Stimulated activated naive B cell treated with anti-CD40 and anti-IgM and Interleukin-4, amounts not matched to agents 10 μg/mL and 1 μg/mL and 100 μg/mL, for 72 hours (primary cell): ENCODE results near the gene NFIB.

Source experiments
- ATAC-seq, 2 donors: fragments of 150-1000 bp; cut with Tn5 transposase; replicated peaks; 2 replicates each; pipeline ENCODE4 v1.10.0; 2021; ENCODE audit warnings: moderate library complexity in 1 of 2
- DNase-seq: peaks from one replicate; pipeline ENCODE4 v3.0.0; 2021
- H3K27ac Mint-ChIP-seq: one replicate; pipeline ENCODE4 v1.8.0; 2022; ENCODE audit warnings: mild to moderate bottlenecking, mixed read lengths
- H3K27me3 Mint-ChIP-seq, 2 donors: one replicate each; pipeline ENCODE4 v1.8.0; 2022; ENCODE audit warnings: mixed read lengths in 2 of 2
- H3K36me3 Mint-ChIP-seq, 2 donors: one replicate each; pipeline ENCODE4 v1.8.0; 2022; ENCODE audit warnings: mixed read lengths in 2 of 2, mild to moderate bottlenecking in 1 of 2
- H3K4me1 Mint-ChIP-seq, 2 donors: one replicate each; pipeline ENCODE4 v1.8.0; 2022; ENCODE audit warnings: mixed read lengths in 2 of 2, mild to moderate bottlenecking in 1 of 2
- H3K4me3 Mint-ChIP-seq, 2 donors: one replicate each; pipeline ENCODE4 v1.8.0; 2022; ENCODE audit warnings: mild to moderate bottlenecking in 2 of 2, mixed read lengths in 2 of 2, moderate library complexity in 1 of 2
- H3K9me3 Mint-ChIP-seq, 2 donors: one replicate each; pipeline ENCODE4 v1.8.0; 2022; ENCODE audit warnings: mixed read lengths in 2 of 2, mild to moderate bottlenecking in 1 of 2

Gene NFIB

GRCh38 chr9:14071484-14071883 is 242.5 kb downstream of the NFIB start:
- H3K4me3 Mint-ChIP-seq: no peak overlapping the region
- no peaks in the 10 kb centered on the region for H3K27me3 Mint-ChIP-seq
- H3K36me3 Mint-ChIP-seq: no peaks in the 10 kb centered on the region
- no peak for ATAC-seq
- DNase-seq: no peak
- H3K9me3 Mint-ChIP-seq: peaks cover 9 to 10% of the 10 kb centered on the region in 2 donors
- H3K27ac Mint-ChIP-seq: no peak overlapping the region
- H3K4me1 Mint-ChIP-seq: no peaks in the 10 kb centered on the region

DNA sequence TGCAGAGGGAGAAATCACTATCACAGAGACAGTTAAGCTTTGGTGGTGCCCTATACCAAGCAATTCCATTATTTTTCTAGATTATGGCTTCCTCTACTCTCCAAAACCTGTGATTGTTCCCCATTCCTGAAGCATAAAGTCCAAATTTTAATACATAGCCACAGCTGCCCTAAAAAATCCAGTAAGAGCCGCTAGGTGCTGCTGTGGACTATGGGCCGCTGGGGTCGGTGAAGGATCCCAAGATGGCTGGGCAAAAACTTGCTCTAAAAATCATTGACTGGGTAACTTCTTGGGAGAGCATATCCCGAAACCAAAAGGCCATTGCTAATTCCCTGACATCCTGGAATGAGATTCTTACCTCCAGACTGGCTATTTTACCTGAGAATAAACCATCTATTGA is 245.3 kb downstream of the NFIB start:
- Mint-ChIP-seq H3K36me3 (no peaks in the 10 kb centered on the region), H3K27ac (no peak overlapping the region), H3K27me3 (no peaks in the 10 kb centered on the region), H3K4me1 (no peaks in the 10 kb centered on the region), H3K4me3 (no peak overlapping the region), H3K9me3 (peaks cover 10% of the 10 kb centered on the region in 2 donors)
- ATAC-seq (no peak), DNase-seq (no peak)

DNA sequence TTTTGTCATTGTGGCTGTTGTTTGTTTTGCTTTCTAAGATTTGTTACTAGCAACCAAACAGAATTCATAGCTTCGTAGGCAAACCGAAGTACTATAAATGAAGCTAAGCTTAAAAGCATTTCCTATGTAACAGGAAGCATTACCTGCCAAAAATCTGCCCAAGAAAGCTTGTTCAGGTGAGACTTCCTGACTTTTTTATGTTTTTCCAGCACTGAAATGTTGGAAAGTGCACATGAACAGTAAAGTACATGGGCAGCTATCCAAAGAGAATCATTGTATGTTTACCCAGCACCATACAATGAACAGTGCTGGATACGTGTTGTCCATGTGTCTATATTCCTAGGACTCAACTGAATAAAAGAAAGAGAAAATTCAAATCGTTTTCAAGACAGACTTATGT is 247.1 kb downstream of the NFIB start:
- H3K27ac Mint-ChIP-seq: no peak overlapping the region
- H3K27me3 Mint-ChIP-seq: no peaks in the 10 kb centered on the region
- H3K4me3 Mint-ChIP-seq: no peak overlapping the region
- no peaks in the 10 kb centered on the region for H3K4me1 Mint-ChIP-seq
- ATAC-seq: no peak
- H3K9me3 Mint-ChIP-seq: peaks cover 4 to 6% of the 10 kb centered on the region in 2 donors
- DNase-seq: no peak
- H3K36me3 Mint-ChIP-seq: no peaks in the 10 kb centered on the region

DNA sequence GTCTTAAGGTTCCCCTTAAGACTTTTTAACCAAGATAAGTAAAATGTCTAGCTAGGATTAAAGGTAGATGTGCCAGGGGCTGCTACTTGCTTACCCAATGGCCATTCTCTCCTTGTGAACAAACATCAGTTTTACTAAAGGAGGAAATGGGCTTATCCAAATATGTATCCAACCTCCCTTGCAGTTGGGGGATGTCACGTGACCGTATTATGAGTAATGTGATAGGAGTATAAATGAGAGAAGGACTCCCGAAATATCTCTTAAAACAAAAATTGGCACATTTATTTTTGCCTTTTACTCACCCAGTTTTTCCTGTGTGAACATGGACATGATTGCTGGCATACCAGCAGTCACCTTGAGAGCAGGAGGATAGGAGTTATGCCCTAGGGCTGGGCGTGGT is 247.9 kb downstream of the NFIB start:
- no peak for ATAC-seq
- Mint-ChIP-seq H3K27me3 (no peaks in the 10 kb centered on the region), H3K4me3 (no peak overlapping the region), H3K27ac (no peak overlapping the region), H3K9me3 (peaks cover 4 to 6% of the 10 kb centered on the region in 2 donors), H3K36me3 (no peaks in the 10 kb centered on the region), H3K4me1 (no peaks in the 10 kb centered on the region)
- no peak for DNase-seq

- no peak overlapping the region for H3K4me3 Mint-ChIP-seq
- H3K36me3 Mint-ChIP-seq: no peaks in the 10 kb centered on the region
- H3K27me3 Mint-ChIP-seq: no peaks in the 10 kb centered on the region
- H3K4me1 Mint-ChIP-seq: no peaks in the 10 kb centered on the region
- peaks cover 4 to 6% of the 10 kb centered on the region in 2 donors for H3K9me3 Mint-ChIP-seq
- ATAC-seq (no peak), DNase-seq (no peak)
- no peak overlapping the region for H3K27ac Mint-ChIP-seq
These were observed 249.0 kb downstream of the NFIB start for GRCh38 chr9:14064940-14065339.

DNA sequence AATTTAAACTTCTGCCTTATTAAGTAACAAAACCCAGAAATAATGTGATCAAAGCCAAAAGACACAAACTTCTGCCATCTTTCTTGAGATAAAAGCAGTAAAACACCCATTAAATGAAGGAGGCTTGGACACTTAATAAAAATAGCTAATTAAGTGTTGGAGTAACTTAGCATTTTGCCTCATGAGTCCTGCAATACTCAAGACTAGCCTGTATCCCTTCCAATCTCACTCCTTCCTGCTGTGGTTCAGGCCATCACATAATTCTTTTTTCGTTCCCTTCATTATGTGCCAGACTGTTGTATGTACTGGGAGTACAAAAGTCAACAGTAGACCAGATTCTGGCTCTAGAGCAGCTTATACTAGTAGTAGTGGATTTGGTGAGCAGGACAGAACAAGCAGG is 250.2 kb downstream of the NFIB start:
- H3K36me3 Mint-ChIP-seq: no peaks in the 10 kb centered on the region
- no peak for ATAC-seq
- no peak overlapping the region for H3K27ac Mint-ChIP-seq
- no peak for DNase-seq
- no peak overlapping the region for H3K4me3 Mint-ChIP-seq
- no peaks in the 10 kb centered on the region for H3K4me1 Mint-ChIP-seq
- peaks cover 3 to 4% of the 10 kb centered on the region in 2 donors for H3K9me3 Mint-ChIP-seq
- H3K27me3 Mint-ChIP-seq: no peaks in the 10 kb centered on the region

- ATAC-seq (no peak), DNase-seq (no peak)
- H3K4me3 Mint-ChIP-seq: no peak overlapping the region
- H3K27ac Mint-ChIP-seq: no peak overlapping the region
- no peaks in the 10 kb centered on the region for H3K27me3 Mint-ChIP-seq
- H3K4me1 Mint-ChIP-seq: no peaks in the 10 kb centered on the region
- H3K36me3 Mint-ChIP-seq: no peaks in the 10 kb centered on the region
- peaks cover 3 to 4% of the 10 kb centered on the region in 2 donors for H3K9me3 Mint-ChIP-seq
These were observed 251.2 kb downstream of the NFIB start for GRCh38 chr9:14062586-14063221.

DNA sequence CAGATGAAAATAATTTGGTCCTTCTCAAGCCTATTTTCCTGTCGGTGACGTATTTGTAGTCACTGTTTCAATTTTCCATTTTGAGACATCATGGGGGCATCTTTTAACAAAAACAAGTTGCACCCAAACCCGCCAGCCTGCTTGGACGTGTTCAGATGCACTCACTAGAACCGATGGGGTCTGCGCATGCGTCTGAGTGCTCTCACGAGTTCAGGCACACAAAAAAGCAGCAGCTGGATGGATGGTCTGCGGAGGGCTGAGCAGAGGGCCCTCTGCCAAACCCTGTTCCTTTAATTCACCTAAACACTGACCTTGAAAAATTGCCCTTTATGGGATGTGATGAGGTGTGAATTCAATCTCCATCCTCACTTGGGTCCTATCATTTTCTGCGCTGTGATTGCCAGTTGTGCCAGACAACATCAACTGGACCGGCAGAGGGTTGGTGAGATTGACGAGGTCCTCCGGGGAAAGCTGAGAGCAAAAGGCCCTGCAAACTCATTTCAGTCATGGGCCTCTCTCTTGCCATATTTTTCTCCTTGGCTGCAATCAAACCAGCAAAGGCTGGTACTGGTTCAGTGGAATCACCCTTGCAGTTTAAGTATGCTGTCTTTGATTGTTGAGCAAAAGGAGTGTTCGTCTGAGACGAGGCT is 251.9 kb downstream of the NFIB start:
- Mint-ChIP-seq H3K27me3 (no peaks in the 10 kb centered on the region), H3K4me1 (no peaks in the 10 kb centered on the region)
- ATAC-seq: no peak

GRCh38 chr9:14058325-14058688 is 255.6 kb downstream of the NFIB start:
- Mint-ChIP-seq H3K4me1 (no peaks in the 10 kb centered on the region), H3K27ac (no peak overlapping the region), H3K27me3 (no peaks in the 10 kb centered on the region)

More for the DNA sequence above, 251.9 kb downstream of the NFIB start:
- Mint-ChIP-seq H3K36me3 (no peaks in the 10 kb centered on the region), H3K27ac (no peak overlapping the region), H3K9me3 (peaks cover 4% of the 10 kb centered on the region in 2 donors), H3K4me3 (no peak overlapping the region)
- DNase-seq: no peak

GRCh38 chr9:14057368-14058324 is 256.3 kb downstream of the NFIB start:
- ATAC-seq: no peak
- Mint-ChIP-seq H3K4me3 (no peak overlapping the region), H3K36me3 (no peaks in the 10 kb centered on the region), H3K27me3 (no peaks in the 10 kb centered on the region), H3K27ac (no peak overlapping the region), H3K4me1 (no peaks in the 10 kb centered on the region), H3K9me3 (peaks cover 0 to 1% of the 10 kb centered on the region in 2 donors)
- no peak for DNase-seq

More at GRCh38 chr9:14058325-14058688, 255.6 kb downstream of the NFIB start:
- H3K36me3 Mint-ChIP-seq: no peaks in the 10 kb centered on the region
- ATAC-seq (no peak), DNase-seq (no peak)
- H3K9me3 Mint-ChIP-seq: peaks cover 0 to 1% of the 10 kb centered on the region in 2 donors
- H3K4me3 Mint-ChIP-seq: no peak overlapping the region

DNA sequence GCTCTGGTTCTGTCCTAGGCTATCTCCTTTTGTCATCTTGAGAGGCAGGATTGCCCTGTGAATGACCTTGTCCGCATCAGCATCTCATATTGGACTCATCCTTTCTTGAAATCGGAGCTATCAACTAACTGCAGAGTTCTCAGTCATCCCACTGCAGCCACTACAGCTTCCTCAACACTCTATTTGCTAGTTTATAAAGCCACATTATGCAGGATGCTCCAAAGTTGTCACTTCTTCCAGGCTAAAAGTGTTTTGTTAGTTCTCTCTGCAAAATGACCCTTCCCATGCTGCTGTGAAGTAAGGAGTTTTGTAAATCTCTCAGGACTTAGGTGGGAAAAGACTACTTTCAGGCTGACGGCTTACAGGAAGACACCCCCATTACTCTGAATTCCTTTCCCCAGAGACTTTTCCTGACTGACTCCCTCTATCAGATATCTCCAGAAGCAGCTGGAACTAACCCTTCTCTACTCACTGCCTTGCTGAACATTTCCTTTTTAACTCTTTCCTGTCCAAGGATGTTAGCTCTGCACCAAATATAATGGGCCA is 257.6 kb downstream of the NFIB start:
- Mint-ChIP-seq H3K27me3 (no peaks in the 10 kb centered on the region), H3K4me1 (no peaks in the 10 kb centered on the region), H3K27ac (no peak overlapping the region), H3K36me3 (no peaks in the 10 kb centered on the region), H3K9me3 (peaks cover 0 to 1% of the 10 kb centered on the region in 2 donors), H3K4me3 (no peak overlapping the region)
- no peak for ATAC-seq
- DNase-seq: no peak

GRCh38 chr9:14054096-14054495 is 259.8 kb downstream of the NFIB start:
- DNase-seq (no peak), ATAC-seq (no peak)
- H3K36me3 Mint-ChIP-seq: no peaks in the 10 kb centered on the region
- no peak overlapping the region for H3K4me3 Mint-ChIP-seq
- H3K9me3 Mint-ChIP-seq: peaks cover 0 to 1% of the 10 kb centered on the region in 2 donors
- H3K4me1 Mint-ChIP-seq: no peaks in the 10 kb centered on the region
- no peak overlapping the region for H3K27ac Mint-ChIP-seq
- H3K27me3 Mint-ChIP-seq: no peaks in the 10 kb centered on the region

DNA sequence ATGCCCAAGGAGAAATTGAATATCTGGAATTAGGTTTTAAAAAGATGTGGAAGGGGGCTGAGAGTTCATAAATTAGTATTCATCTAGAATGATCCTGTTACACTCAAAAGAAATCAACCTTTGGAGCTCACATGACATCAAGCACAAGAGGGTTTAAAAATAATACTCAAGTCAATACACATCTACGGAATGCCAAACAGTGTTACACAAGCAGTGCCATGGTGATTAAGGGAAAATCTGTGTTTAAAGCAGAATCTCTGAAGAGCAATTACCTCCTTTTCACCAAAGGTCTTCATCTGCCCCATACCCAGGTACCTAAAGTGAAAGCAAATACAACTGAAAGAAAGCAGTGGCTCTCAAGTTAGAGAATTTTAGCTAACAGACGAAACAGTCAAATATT is 261.6 kb downstream of the NFIB start:
- peaks cover 0 to under 1% of the 10 kb centered on the region in 2 donors for H3K9me3 Mint-ChIP-seq
- no peak for DNase-seq
- no peak for ATAC-seq
- H3K27ac Mint-ChIP-seq: no peak overlapping the region
- no peaks in the 10 kb centered on the region for H3K36me3 Mint-ChIP-seq
- no peaks in the 10 kb centered on the region for H3K4me1 Mint-ChIP-seq
- no peaks in the 10 kb centered on the region for H3K27me3 Mint-ChIP-seq
- no peak overlapping the region for H3K4me3 Mint-ChIP-seq

DNA sequence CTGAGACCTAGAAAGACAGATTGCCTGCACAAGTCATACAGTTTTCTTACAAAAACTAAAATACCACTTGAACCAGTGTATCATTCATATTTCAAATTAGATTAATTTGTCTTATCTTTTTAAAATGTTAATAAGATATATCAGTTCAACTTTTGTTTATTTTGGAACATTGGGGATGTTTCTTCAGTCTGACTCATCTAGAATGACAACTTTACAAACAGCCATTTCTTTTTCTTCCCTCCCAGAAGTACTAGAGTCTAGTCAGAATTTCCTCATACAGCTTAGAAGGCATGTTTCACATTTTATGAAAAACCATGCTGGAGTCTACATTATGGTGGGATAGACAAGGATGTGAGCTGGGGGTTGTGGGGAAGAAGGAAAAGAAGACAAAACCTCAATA is 262.5 kb downstream of the NFIB start:
- no peaks in the 10 kb centered on the region for H3K9me3 Mint-ChIP-seq
- no peaks in the 10 kb centered on the region for H3K27me3 Mint-ChIP-seq
- H3K4me1 Mint-ChIP-seq: no peaks in the 10 kb centered on the region
- H3K27ac Mint-ChIP-seq: no peak overlapping the region
- no peaks in the 10 kb centered on the region for H3K36me3 Mint-ChIP-seq
- H3K4me3 Mint-ChIP-seq: no peak overlapping the region
- ATAC-seq: no peak
- DNase-seq: no peak
